Neutrophil (primary cell): Measurements from ENCODE around the gene HSP90B1.
A peak's percentile ranks its signal among the peaks of the same experiment; 100 is the strongest.

Experiments used
- H3K27ac ChIP-seq: fragments of 200-600 bp; sonication (generic); 2 replicates; pipeline ENCODE4 v1.5.1; 2016; ENCODE audit warnings: mild to moderate bottlenecking, moderate library complexity
- H3K27me3 ChIP-seq: fragments of 200-600 bp; sonication (generic); 2 replicates; pipeline ENCODE4 v1.6.0; 2016; ENCODE audit warnings: mild to moderate bottlenecking
- H3K36me3 ChIP-seq: fragments of 200-600 bp; sonication (generic); 2 replicates; pipeline ENCODE4 v1.5.1; 2017
- H3K4me1 ChIP-seq, 2 experiments: fragments of 200-600 bp in 1 of 2; sonication (generic) in 1 of 2; 1 replicate in 1 of 2; 2 replicates in 1 of 2; pipeline versions ENCODE4 v1.5.1 to v1.6.1; 2013 to 2016; ENCODE audit warnings: low read depth in 1 of 2, low read length in 1 of 2, mild to moderate bottlenecking in 1 of 2, moderate library complexity in 1 of 2; ENCODE audit not compliant: control insufficient read depth in 1 of 2, insufficient read depth in 1 of 2
- H3K4me3 ChIP-seq, 2 experiments: fragments of 200-600 bp in 1 of 2; sonication (generic) in 1 of 2; 1 replicate in 1 of 2; 2 replicates in 1 of 2; pipeline ENCODE4 v1.5.1; 2013 to 2016; ENCODE audit warnings: low read depth in 1 of 2, low read length in 1 of 2, mild to moderate bottlenecking in 1 of 2, moderate library complexity in 1 of 2
- H3K9me3 ChIP-seq: fragments of 200-600 bp; sonication (generic); 2 replicates; pipeline ENCODE4 v1.5.1; 2016
- CTCF ChIP-seq: fragments of 200-600 bp; sonication (generic); IDR thresholded peaks from 2 replicates; pipeline ENCODE4 v1.5.1; 2016; ENCODE audit warnings: antibody characterized with exemption

HSP90B1 gene

GRCh38 chr12:103929784-103930033 is 501 bp upstream of the HSP90B1 start:
- H3K4me1 ChIP-seq, result peaks cover 42 to 48% of the 10 kb centered on the region in 2 experiments
- H3K27me3 ChIP-seq, result no peaks in the 10 kb centered on the region
- peaks cover 10% of the 10 kb centered on the region for H3K36me3 ChIP-seq
- no peak for TF ChIP-seq CTCF
- H3K4me3 ChIP-seq, result peak overlapping the region; percentile 91 to 96
- no peaks in the 10 kb centered on the region for H3K9me3 ChIP-seq
- peak overlapping the region; percentile 85 for H3K27ac ChIP-seq

- H3K4me3 ChIP-seq, result peak overlapping the region; percentile 91 to 96
- peaks cover 42 to 48% of the 10 kb centered on the region in 2 experiments for H3K4me1 ChIP-seq
These were observed 851 bp downstream of the HSP90B1 start for GRCh38 chr12:103930787-103931735.

GRCh38 chr12:103933237-103933636 is 3.0 kb downstream of the HSP90B1 start:
- no peak overlapping the region for H3K4me3 ChIP-seq
- peaks cover 42 to 46% of the 10 kb centered on the region in 2 experiments for H3K4me1 ChIP-seq
- no peak for TF ChIP-seq CTCF
- H3K27ac ChIP-seq, result peak overlapping the region; percentile 85
- H3K9me3 ChIP-seq, result no peaks in the 10 kb centered on the region
- H3K36me3 ChIP-seq, result peaks cover 30% of the 10 kb centered on the region
- no peaks in the 10 kb centered on the region for H3K27me3 ChIP-seq

More at GRCh38 chr12:103930787-103931735, 851 bp downstream of the HSP90B1 start:
- TF ChIP-seq CTCF, result no peak
- H3K27me3 ChIP-seq, result no peaks in the 10 kb centered on the region
- no peaks in the 10 kb centered on the region for H3K9me3 ChIP-seq
- peaks cover 14% of the 10 kb centered on the region for H3K36me3 ChIP-seq
- H3K27ac ChIP-seq, result peak overlapping the region; percentile 85

GRCh38 chr12:103936679-103937078 is 6.5 kb downstream of the HSP90B1 start:
- Histone ChIP-seq H3K4me1 (peaks cover 16 to 18% of the 10 kb centered on the region in 2 experiments), H3K36me3 (peaks cover 64% of the 10 kb centered on the region), H3K27me3 (no peaks in the 10 kb centered on the region), H3K4me3 (no peak overlapping the region), H3K9me3 (no peaks in the 10 kb centered on the region), H3K27ac (no peak overlapping the region)
- no peak for TF ChIP-seq CTCF

- Histone ChIP-seq H3K4me3 (no peak overlapping the region), H3K36me3 (peaks cover 94% of the 10 kb centered on the region), H3K27me3 (no peaks in the 10 kb centered on the region), H3K9me3 (no peaks in the 10 kb centered on the region), H3K4me1 (no peaks in the 10 kb centered on the region), H3K27ac (no peak overlapping the region)
- no peak for TF ChIP-seq CTCF
These were observed 14.8 kb downstream of the HSP90B1 start for GRCh38 chr12:103944964-103945363.
